DMS 273 (cell line): ENCODE data around the gene CARNS1.

Experiments
- DNase-seq: peaks from one replicate; lab custom pipeline; 2025; ENCODE audit not compliant: unreplicated experiment; lab: John Stamatoyannopoulos, UW

CARNS1 gene

GRCh38 chr11:67428052-67429001 lies 12.8 kb downstream of the CARNS1 start, which contains the start of gene RPS6KB2:
RPS6KB2 (plus strand) TSS chr11:67428494; CDS start chr11:67428546, 52 bp downstream.
- peak; percentile 98 for DNase-seq

GRCh38 chr11:67429038-67429668 lies 13.7 kb downstream of the CARNS1 start:
- DNase-seq = peak; percentile 25

GRCh38 chr11:67429722-67430121 lies 14.2 kb downstream of the CARNS1 start:
- no peak for DNase-seq

- no peak for DNase-seq
These were observed 16.1 kb downstream of the CARNS1 start for GRCh38 chr11:67431346-67432249.

- no peak for DNase-seq
These were observed 17.3 kb downstream of the CARNS1 start for GRCh38 chr11:67432655-67433349.

GRCh38 chr11:67433536-67434394 lies 18.3 kb downstream of the CARNS1 start:
- DNase-seq = no peak

GRCh38 chr11:67434395-67434881 lies 19.0 kb downstream of the CARNS1 start:
- no peak for DNase-seq

- DNase-seq = no peak
These were observed 19.7 kb downstream of the CARNS1 start for GRCh38 chr11:67435031-67435726.

- no peak for DNase-seq
These were observed 20.4 kb downstream of the CARNS1 start for GRCh38 chr11:67435727-67436458.

- DNase-seq = peak; percentile 38
These were observed 21.1 kb downstream of the CARNS1 start for GRCh38 chr11:67436459-67437081.

GRCh38 chr11:67437082-67437808 lies 21.8 kb downstream of the CARNS1 start, which contains the start of gene PTPRCAP:
PTPRCAP (minus strand) TSS chr11:67437682; CDS start chr11:67437619, 63 bp downstream.
- DNase-seq = no peak

GRCh38 chr11:67437809-67438157 lies 22.3 kb downstream of the CARNS1 start:
- DNase-seq = no peak

- no peak for DNase-seq
These were observed 22.9 kb downstream of the CARNS1 start for GRCh38 chr11:67438158-67438902.

GRCh38 chr11:67439321-67440228 lies 24.1 kb downstream of the CARNS1 start:
- peak; percentile 66 for DNase-seq
